Hematopoietic multipotent progenitor cell (in vitro differentiated cells): ENCODE results near the gene ENPP1. TPM values are rescaled to one million over a fixed set of nuclear protein-coding genes. Genes with fewer than 3 reads are reported as not detected.
"Not testable (repeated sequence)": the region's sequence is repeated elsewhere in the genome, so short reads cannot be mapped to it uniquely, and the experiment has no call there.

Experiments
- DNase-seq, 3 donors: peaks; one replicate each; pipeline ENCODE4 v3.0.0-alpha.2; 2011 to 2015; ENCODE audit warnings: low read depth in 2 of 3, low spot score in 2 of 3
- total RNA-seq: library from RNA; depleted of rRNA; stranded (reverse); fragments of >200 nt; gene quantifications from one replicate; pipeline ENCODE4 v1.2.3, GENCODE V29; 2012

ENPP1 gene
- total RNA-seq, 1 donor, result under 0.01 TPM

GRCh38 chr6:131825946-131826345, 18.1 kb downstream of the ENPP1 start:
- DNase-seq, result no peak

- DNase-seq, result no peak
These were observed 20.3 kb downstream of the ENPP1 start for GRCh38 chr6:131828080-131828479.

GRCh38 chr6:131828951-131829350, 21.1 kb downstream of the ENPP1 start:
- no peak for DNase-seq

GRCh38 chr6:131831392-131831791, 23.6 kb downstream of the ENPP1 start:
- no peak for DNase-seq

GRCh38 chr6:131831886-131832285, 24.1 kb downstream of the ENPP1 start:
- DNase-seq, result no peak

GRCh38 chr6:131832363-131832762, 24.5 kb downstream of the ENPP1 start:
- DNase-seq, result no peak

GRCh38 chr6:131838051-131838450, 30.2 kb downstream of the ENPP1 start:
- no peak for DNase-seq

- DNase-seq, result no peak
These were observed 31.6 kb downstream of the ENPP1 start for GRCh38 chr6:131839388-131839787.

- no peak for DNase-seq
These were observed 32.6 kb downstream of the ENPP1 start for GRCh38 chr6:131840441-131840840.

- DNase-seq, result no peak
These were observed 33.2 kb downstream of the ENPP1 start for GRCh38 chr6:131840936-131841583.

GRCh38 chr6:131843768-131844167, 35.9 kb downstream of the ENPP1 start:
- DNase-seq, result no peak

- DNase-seq, result no peak
These were observed 36.5 kb downstream of the ENPP1 start for GRCh38 chr6:131844243-131844841.

- DNase-seq, result no peak
These were observed 38.3 kb downstream of the ENPP1 start for GRCh38 chr6:131846023-131846663.

- no peak for DNase-seq
These were observed 39.1 kb downstream of the ENPP1 start for GRCh38 chr6:131846905-131847304.

GRCh38 chr6:131849799-131850198, 42.0 kb downstream of the ENPP1 start:
- no peak for DNase-seq

GRCh38 chr6:131851049-131851769, 43.4 kb downstream of the ENPP1 start:
- no peak for DNase-seq

GRCh38 chr6:131852200-131852599, 44.4 kb downstream of the ENPP1 start:
- DNase-seq, result no peak

GRCh38 chr6:131854803-131855202, 47.0 kb downstream of the ENPP1 start:
- DNase-seq, result no peak

- DNase-seq, result no peak
These were observed 51.1 kb downstream of the ENPP1 start for GRCh38 chr6:131858765-131859415.

GRCh38 chr6:131859658-131860057, 51.8 kb downstream of the ENPP1 start:
- DNase-seq, result not testable (repeated sequence)

- no peak for DNase-seq
These were observed 53.6 kb downstream of the ENPP1 start for GRCh38 chr6:131861381-131861780.
